GM10266 (cell line): Measurements from ENCODE around the gene ARHGEF19.
A peak's percentile ranks its signal among the peaks of the same experiment; 100 is the strongest.

Source experiments
- DNase-seq: peaks from one replicate; pipeline ENCODE4 v3.0.0; 2012; ENCODE audit errors: extremely low spot score
- CTCF ChIP-seq: IDR thresholded peaks from 2 replicates; pipeline ENCODE4 v1.5.1; 2012; ENCODE audit warnings: mild to moderate bottlenecking, low read depth; ENCODE audit not compliant: control insufficient read depth, insufficient read depth; ENCODE audit errors: missing control alignments

The ARHGEF19 gene

GRCh38 chr1:16191916-16192546 lies 20.4 kb downstream of the ARHGEF19 start:
- no peak for DNase-seq
- TF ChIP-seq CTCF: no peak

- no peak for DNase-seq
- TF ChIP-seq CTCF: no peak
Observed at GRCh38 chr1:16191309-16191708, 21.1 kb downstream of the ARHGEF19 start.

GRCh38 chr1:16189921-16190621 lies 22.4 kb downstream of the ARHGEF19 start:
- no peak for TF ChIP-seq CTCF
- DNase-seq: no peak

GRCh38 chr1:16189003-16189402 lies 23.4 kb downstream of the ARHGEF19 start:
- DNase-seq: no peak
- no peak for TF ChIP-seq CTCF

GRCh38 chr1:16187748-16188401 lies 24.6 kb downstream of the ARHGEF19 start:
- TF ChIP-seq CTCF: peak; percentile 91
- DNase-seq: peak; percentile 81

GRCh38 chr1:16186655-16187235 lies 25.7 kb downstream of the ARHGEF19 start:
- no peak for DNase-seq
- TF ChIP-seq CTCF: no peak
